Activated CD4-positive, alpha-beta T cell treated with anti-CD3 and anti-CD28 coated beads for 48 hours (primary cell): ENCODE data around the gene RFX2.
A peak's percentile ranks its signal among the peaks of the same experiment; 100 is the strongest.
"Not testable (repeated sequence)": the region's sequence is repeated elsewhere in the genome, so short reads cannot be mapped to it uniquely, and the experiment has no call there.

Experiments
- DNase-seq: peaks from one replicate; pipeline ENCODE4 v3.0.0-alpha.2; 2020

RFX2 gene

GRCh38 chr19:6033744-6034264, 76.5 kb downstream of the RFX2 start:
- DNase-seq = no peak

- DNase-seq = no peak
Observed at GRCh38 chr19:6032827-6033226, 77.5 kb downstream of the RFX2 start.

GRCh38 chr19:6032381-6032780, 77.9 kb downstream of the RFX2 start:
- DNase-seq = no peak

GRCh38 chr19:6030214-6030507, 80.1 kb downstream of the RFX2 start:
- no peak for DNase-seq

GRCh38 chr19:6026390-6027227, 83.7 kb downstream of the RFX2 start:
- DNase-seq = no peak

- DNase-seq = not testable (repeated sequence)
Observed at GRCh38 chr19:6024756-6025155, 85.5 kb downstream of the RFX2 start.

GRCh38 chr19:6023936-6024335, 86.4 kb downstream of the RFX2 start:
- no peak for DNase-seq

GRCh38 chr19:6023085-6023682, 87.1 kb downstream of the RFX2 start:
- no peak for DNase-seq

- DNase-seq = no peak
Observed at GRCh38 chr19:6022570-6023064, 87.7 kb downstream of the RFX2 start.

GRCh38 chr19:6021878-6022569, 88.3 kb downstream of the RFX2 start:
- DNase-seq = peak; percentile 89

GRCh38 chr19:6020972-6021805, 89.1 kb downstream of the RFX2 start:
- no peak for DNase-seq

GRCh38 chr19:6020166-6020882, 90.0 kb downstream of the RFX2 start:
- no peak for DNase-seq

- DNase-seq = peak; percentile 26
Observed at GRCh38 chr19:6018786-6019185, 91.5 kb downstream of the RFX2 start.

GRCh38 chr19:6017576-6017975, 92.7 kb downstream of the RFX2 start:
- no peak for DNase-seq

GRCh38 chr19:6015841-6016545, 94.3 kb downstream of the RFX2 start:
- no peak for DNase-seq

GRCh38 chr19:6014551-6015135, 95.7 kb downstream of the RFX2 start:
- no peak for DNase-seq

- no peak for DNase-seq
Observed at GRCh38 chr19:6012426-6013170, 97.7 kb downstream of the RFX2 start.

GRCh38 chr19:6011794-6012193, 98.5 kb downstream of the RFX2 start:
- no peak for DNase-seq

- DNase-seq = no peak
Observed at GRCh38 chr19:6011206-6011605, 99.1 kb downstream of the RFX2 start.

- DNase-seq = no peak
Observed at GRCh38 chr19:6010107-6010506, 100.2 kb downstream of the RFX2 start.
